SK-N-MC (cell line): ENCODE measurements around the gene CFAP410.

Experiments
- DNase-seq: peaks from one replicate; pipeline ENCODE4 v3.0.0-alpha.2; 2011; ENCODE audit warnings: low read depth, low spot score
- H3K27ac ChIP-seq: fragments of 200-600 bp; sonication (generic); 2 replicates; pipeline ENCODE4 v1.5.1; 2016; ENCODE audit warnings: mixed run types
- H3K36me3 ChIP-seq: fragments of 200-600 bp; sonication (generic); 2 replicates; pipeline ENCODE4 v1.6.1; 2017; ENCODE audit warnings: antibody characterized with exemption, low read length, mixed read lengths; ENCODE audit not compliant: insufficient read depth
- H3K4me3 ChIP-seq: fragments of 200-600 bp; sonication (generic); 2 replicates; pipeline ENCODE4 v1.5.1; 2016
- H3K9ac ChIP-seq: fragments of 200-600 bp; sonication (generic); 2 replicates; pipeline ENCODE4 v1.8.0; 2017; ENCODE audit warnings: mixed run types, mixed read lengths; ENCODE audit not compliant: insufficient read length
- H3K9me3 ChIP-seq: fragments of 200-600 bp; sonication (generic); 2 replicates; pipeline ENCODE4 v1.6.1; 2017; ENCODE audit warnings: low read depth, mild to moderate bottlenecking, antibody characterized with exemption, low read length, moderate library complexity, mixed read lengths
- EZH2 ChIP-seq: fragments of 200-600 bp; sonication (generic); IDR thresholded peaks from one replicate; pipeline ENCODE4 v1.6.1; 2017; ENCODE audit warnings: antibody characterized with exemption
- FOXP2 ChIP-seq: optimal IDR thresholded peaks from 2 replicates; pipeline ENCODE3; 2011; ENCODE audit warnings: mild to moderate bottlenecking, moderate library complexity; ENCODE audit not compliant: insufficient read depth; ENCODE audit errors: extremely low read length, control extremely low read depth
- POLR2AphosphoS5 ChIP-seq: IDR thresholded peaks from 2 replicates; pipeline ENCODE4 v1.6.1; 2012; ENCODE audit warnings: mild to moderate bottlenecking, low read depth, low read length, borderline replicate concordance

CFAP410 gene

GRCh38 chr21:44291078-44291935, 47.9 kb downstream of the CFAP410 start:
- no peak for TF ChIP-seq FOXP2
- TF ChIP-seq EZH2: no peak
- TF ChIP-seq POLR2AphosphoS5: no peak
- Histone ChIP-seq H3K9me3 (no peaks in the 10 kb centered on the region), H3K9ac (no peak overlapping the region), H3K27ac (no peak overlapping the region), H3K4me3 (no peak overlapping the region), H3K36me3 (no peaks in the 10 kb centered on the region)
- no peak for DNase-seq

GRCh38 chr21:44290327-44291077, 48.7 kb downstream of the CFAP410 start:
- H3K27ac ChIP-seq: no peak overlapping the region
- H3K4me3 ChIP-seq: no peak overlapping the region
- no peak for DNase-seq
- TF ChIP-seq FOXP2: no peak
- no peak for TF ChIP-seq POLR2AphosphoS5
- no peak for TF ChIP-seq EZH2
- no peaks in the 10 kb centered on the region for H3K9me3 ChIP-seq
- no peak overlapping the region for H3K9ac ChIP-seq
- no peaks in the 10 kb centered on the region for H3K36me3 ChIP-seq

DNA sequence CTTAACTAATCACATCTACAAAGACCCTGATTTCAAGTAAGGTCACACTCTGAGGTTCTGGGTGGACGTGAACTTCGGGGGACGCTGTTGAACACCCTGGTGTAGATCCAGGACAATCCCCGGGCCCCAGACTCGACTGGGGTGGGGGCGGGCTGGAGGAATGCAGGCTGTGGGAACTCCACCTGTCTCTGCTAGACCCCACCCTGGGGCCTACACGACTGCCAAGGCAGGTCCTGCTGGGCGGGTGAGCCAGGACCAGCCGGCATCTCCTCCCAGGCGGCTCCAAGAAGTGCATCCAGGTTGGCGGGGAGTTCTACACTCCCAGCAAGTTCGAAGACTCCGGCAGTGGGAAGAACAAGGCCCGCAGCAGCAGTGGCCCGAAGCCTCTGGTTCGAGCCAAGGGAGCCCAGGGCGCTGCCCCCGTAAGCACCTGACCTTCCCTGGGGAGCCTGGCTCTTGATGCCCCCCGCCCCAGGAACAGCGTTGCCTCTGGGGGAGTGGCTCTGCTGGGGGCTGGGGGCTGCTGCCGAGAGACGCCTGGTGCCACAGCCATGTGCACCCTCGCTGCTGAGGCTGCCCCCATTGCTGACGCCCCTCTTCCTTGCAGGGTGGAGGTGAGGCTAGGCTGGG, 49.7 kb downstream of the CFAP410 start:
- Histone ChIP-seq H3K4me3 (no peak overlapping the region), H3K36me3 (no peaks in the 10 kb centered on the region), H3K27ac (no peak overlapping the region), H3K9ac (no peak overlapping the region), H3K9me3 (no peaks in the 10 kb centered on the region)
- TF ChIP-seq FOXP2 (no peak), EZH2 (no peak), POLR2AphosphoS5 (no peak)
- DNase-seq: no peak

GRCh38 chr21:44288251-44289110, 50.7 kb downstream of the CFAP410 start:
- H3K9ac ChIP-seq: no peak overlapping the region
- TF ChIP-seq FOXP2 (no peak), POLR2AphosphoS5 (no peak), EZH2 (no peak)
- DNase-seq: no peak
- no peaks in the 10 kb centered on the region for H3K9me3 ChIP-seq
- H3K36me3 ChIP-seq: no peaks in the 10 kb centered on the region
- no peak overlapping the region for H3K27ac ChIP-seq
- no peak overlapping the region for H3K4me3 ChIP-seq

- Histone ChIP-seq H3K27ac (no peak overlapping the region), H3K36me3 (no peaks in the 10 kb centered on the region), H3K9ac (no peak overlapping the region), H3K9me3 (no peaks in the 10 kb centered on the region), H3K4me3 (no peak overlapping the region)
- no peak for TF ChIP-seq FOXP2
- TF ChIP-seq POLR2AphosphoS5: no peak
- TF ChIP-seq EZH2: no peak
- no peak for DNase-seq
Measured at GRCh38 chr21:44286716-44287632, 52.2 kb downstream of the CFAP410 start.

DNA sequence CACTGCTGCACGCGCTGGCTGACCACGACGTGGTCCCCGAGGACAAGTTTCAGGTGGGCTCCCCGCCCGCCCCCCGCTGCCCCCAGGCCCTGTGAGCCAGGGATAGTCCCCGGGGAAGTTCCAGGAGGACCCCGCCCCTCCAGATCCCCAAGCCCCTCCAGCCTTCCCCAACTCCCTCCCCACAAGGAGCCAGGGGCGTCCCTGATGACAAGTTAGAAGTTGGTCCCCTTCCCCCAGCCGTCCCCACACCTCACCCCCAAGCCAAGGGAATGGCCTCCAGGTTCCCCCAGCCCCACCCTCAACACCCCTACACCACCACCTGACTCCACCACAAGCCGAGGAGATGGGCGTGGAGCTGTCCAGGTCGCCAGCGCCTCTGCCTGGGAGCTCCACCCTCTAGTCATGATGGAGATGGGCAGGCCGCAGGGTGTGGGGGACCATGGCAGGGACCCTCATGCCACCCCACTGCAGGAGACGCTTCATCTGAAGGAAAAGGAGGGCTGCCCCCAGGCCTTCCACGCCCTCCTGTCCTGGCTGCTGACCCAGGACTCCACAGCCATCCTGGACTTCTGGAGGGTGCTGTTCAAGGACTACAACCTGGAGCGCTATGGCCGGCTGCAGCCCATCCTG, 53.0 kb downstream of the CFAP410 start:
- no peak for DNase-seq
- TF ChIP-seq POLR2AphosphoS5: no peak
- no peak for TF ChIP-seq FOXP2
- TF ChIP-seq EZH2: no peak
- Histone ChIP-seq H3K27ac (no peak overlapping the region), H3K9me3 (no peaks in the 10 kb centered on the region), H3K4me3 (no peak overlapping the region), H3K36me3 (no peaks in the 10 kb centered on the region), H3K9ac (no peak overlapping the region)
